GM18508 (cell line): ENCODE measurements around the gene ANK3.
A peak's percentile ranks its signal among the peaks of the same experiment; 100 is the strongest.

Source experiments
- ATAC-seq: cut with Tn5 transposase; IDR thresholded peaks from one replicate; pipeline ENCODE4 v1.9.1; 2021; ENCODE audit warnings: moderate number of reproducible peaks; ENCODE audit not compliant: insufficient read depth, unreplicated experiment

The ANK3 gene

DNA sequence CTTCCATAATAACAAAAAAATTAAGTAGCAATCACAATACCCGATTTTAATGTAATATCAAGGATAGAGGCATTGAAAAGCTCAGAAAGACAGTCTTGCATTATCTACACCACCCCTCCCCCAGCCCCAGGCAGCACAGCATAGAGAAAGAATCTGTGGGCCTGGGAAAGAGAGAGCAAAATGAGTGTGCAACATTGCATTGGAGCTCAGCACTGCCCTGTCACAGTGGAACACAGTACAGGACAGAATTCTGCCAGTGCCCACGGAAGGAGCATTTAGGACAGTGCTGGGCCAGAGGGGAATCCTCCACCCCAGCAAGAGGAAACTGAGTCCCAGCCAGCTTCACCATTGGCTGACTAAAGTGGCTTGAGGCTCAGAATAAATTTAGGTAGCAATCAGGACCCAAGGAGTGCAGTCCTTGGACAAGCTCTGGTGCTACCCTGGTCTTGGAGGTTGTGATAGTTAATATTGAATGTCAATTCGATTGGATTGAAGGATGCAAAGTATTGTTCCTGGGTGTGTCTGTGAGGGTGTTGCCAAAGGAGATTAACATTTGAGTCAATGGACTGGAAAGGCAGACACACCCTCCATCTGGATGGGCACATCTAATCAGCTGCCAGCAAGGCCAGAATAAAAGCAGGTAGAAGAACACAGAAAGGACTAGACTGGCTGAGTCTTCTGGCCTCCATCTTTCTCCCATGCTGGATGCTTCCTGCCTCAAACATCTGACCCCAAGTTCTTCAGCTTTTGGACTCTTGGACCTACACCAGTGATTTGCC, 234.4 kb downstream of the ANK3 start:
- no peak for ATAC-seq

DNA sequence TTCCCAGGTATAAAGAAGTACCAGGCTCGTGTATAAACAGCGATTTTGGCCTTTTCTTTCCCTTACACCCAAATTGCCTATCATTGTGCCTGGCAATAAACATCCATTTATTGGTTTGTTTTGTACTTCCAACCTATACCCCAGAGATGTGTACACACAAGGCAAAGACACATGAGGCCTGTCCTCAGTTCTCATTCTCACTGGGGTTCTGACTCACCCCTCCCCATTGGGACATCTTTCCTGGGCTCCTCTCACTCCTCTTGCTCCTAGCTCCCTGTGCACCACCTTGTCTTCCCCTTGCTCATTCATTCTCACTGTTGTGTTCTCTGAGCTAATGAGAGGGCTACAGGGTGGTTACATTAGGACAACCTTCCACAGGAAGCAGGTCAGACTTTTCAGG, 240.7 kb downstream of the ANK3 start:
- ATAC-seq: no peak

DNA sequence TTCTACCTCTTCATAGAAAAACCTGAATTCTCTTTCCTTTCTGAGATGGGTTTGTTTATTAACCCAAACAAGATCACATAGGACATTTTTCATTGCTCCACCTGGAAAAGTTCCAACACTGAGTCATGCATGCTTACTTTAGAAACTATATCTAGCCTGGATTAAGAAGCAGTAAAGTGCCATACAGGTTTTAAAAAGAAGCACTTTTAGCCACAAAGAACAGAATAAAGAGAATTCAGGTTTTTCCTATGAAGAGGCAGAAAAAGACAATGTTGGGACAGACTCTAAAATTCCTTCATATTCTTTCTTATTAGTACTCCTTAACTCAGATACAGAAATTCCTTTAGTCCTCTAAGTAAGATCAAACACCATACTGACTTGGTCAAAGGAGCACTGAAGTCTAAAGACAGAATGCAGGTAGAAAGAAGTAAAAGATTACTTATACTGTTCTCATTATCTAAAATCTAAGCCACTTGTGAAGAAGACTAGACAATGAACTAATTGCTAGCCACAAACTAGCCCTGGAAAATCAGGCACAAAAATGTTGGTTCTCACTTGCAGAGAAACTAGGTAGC, 241.3 kb downstream of the ANK3 start:
- no peak for ATAC-seq

DNA sequence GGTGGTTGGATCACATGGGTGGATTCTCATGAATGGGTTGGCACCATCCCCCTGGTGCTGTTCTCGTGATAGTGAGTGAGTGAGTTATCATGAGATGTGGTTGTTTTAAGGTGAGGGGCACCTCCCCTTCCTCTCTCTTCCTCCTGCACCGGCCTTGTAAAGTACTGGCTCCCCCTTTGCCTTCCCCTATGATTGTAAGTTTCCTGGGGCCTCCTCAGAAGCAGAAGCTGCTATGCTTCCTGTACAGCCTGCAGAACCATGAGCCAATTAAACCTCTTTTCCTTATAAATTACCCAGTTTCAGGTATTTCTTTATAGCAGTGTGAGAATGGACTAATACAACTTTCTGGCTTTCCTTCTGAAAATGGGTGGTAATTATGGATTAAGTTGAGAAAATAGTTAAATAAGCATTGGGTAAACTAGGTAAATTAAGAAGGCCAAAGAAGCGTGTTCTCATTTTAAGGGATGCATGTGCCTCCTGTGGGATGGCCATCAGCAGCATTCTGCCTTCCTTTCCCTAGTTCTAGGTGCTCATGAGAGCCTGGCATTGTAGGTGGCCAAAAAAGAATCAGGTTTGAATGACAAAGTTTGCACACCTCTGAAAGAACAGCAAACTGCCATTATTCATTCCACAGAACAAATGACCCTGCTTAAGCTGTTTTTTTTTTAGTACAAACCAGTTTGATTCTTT, 242.0 kb downstream of the ANK3 start:
- ATAC-seq: no peak

DNA sequence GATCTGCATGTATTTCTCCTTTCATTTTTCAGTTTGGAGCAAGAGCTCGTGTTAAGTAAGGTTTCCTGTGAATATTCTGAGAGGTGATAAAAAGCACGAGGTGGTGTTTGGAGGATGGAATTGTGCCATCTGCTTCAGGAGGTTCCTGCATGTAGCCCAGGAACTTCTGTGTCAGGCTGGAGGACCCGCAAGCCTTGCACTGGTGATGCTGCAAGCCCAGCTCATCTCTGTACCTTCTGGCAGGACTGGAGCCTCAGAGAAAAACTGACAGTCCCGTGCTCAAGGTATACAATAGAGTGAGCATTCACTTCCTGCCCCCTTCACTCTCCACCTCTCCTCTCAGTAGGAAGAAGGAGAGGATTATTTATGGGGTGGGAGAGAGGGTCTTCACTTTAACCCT, 242.7 kb downstream of the ANK3 start:
- ATAC-seq: no peak

DNA sequence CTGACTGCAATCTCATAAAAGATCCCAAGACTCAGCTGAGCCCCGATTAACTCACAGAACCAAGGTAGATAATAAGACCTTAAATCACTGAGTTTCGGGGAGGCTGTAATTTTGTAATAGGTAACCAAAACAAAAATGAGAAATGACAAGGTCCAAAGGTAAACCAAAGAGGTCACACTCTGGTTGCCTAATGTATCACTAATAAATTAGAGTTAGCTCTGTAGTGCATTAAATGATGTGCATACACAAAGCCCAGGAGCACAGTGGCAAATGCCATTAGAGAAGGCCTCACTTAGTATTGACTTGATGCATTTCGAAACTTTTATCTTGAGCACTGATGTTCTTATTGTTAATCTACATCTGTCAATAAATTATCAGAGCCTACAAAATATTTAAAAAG, 245.6 kb downstream of the ANK3 start:
- ATAC-seq: no peak

DNA sequence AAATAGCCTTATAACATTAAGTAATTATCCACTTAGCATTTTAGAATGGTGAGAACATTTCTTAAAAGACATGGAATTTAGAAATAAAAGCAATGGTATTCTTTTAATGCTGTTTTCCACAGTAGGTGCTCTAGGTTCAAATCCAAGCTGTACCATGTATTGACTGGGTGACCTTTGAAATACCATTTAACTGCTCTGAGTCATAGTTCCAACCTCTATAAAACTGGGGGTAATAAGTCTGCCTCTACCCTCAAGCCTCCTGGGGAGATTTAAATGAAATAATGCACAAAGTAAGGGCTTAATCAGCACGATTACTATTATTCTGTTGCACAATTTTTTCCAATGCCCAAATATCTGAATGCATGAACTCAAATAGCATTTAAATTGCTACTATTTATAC, 246.9 kb downstream of the ANK3 start:
- no peak for ATAC-seq

DNA sequence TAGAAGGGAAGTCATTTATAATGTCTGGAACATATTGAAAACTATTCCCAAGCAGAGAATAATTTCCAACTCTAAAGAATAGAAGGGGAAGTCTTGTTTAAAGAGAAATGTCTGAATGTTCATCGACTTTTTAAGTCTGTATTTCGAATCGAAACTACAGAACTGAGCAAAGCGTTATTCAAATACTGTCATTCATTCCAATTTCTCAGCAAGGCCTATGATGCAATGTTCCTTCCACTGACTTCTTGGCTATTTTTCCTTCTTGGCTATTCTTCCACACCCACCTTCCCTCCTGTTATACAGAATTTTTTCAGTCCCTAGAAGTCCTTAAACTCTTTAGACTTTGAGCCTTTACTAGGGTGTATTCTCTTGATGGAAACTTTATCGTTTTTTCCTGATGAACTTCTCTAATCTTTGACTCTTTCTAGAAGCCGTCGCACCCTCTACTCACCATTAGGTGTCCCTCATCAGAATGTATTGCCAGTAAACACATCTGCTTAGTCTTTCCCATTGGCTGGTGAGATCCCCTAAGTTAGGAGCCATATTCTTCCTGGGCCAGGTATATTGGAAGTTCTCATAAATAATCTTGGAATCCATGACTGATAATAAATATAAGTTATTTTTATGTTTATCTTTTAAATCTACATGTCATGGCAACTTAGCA, 247.6 kb downstream of the ANK3 start:
- no peak for ATAC-seq

DNA sequence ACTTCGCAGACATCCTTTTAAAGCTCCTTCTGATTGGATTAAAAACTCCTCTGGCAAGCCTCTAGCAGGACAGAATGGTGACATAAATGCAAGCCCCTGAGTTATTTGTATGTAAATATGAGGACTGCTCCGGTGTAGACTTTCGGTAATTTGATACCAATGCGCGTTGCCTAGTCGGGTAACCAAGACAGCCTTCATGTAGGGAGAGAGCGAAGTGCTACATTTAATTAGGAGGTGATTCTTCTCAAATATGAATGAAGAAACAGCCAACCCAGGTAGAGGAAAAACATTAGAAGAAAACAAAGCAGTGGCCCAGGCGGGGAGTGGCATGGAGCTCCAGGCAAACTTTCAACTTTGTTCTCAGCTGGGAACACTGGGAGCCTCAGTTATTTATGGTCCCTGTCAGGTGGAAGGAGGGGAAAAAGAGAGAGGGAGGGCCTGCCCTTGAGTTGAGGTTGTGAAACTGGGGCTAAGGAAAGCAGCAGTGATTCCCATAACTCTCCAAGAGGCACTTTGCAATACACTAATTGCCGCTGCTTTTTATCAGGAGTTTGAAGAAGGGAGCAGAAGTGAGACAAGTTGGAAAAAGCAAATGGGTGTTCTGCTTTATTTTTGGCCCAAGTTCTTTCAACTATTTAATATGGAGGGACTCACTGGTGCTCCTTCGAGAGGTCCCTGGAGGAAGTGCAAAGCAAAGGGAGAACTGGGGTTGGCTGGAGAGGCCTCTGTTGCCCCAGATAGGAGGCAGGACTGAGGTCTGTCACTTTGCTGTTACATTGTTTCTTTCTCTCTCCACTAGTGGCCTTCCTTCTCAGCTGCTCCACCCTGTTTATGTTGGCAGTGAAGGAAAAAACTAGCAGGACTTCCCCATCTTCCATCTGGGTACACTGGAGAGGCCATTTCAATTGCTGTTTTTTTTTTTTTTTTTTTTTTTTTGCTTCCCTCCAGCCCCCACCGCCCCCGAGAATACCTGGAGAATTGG, 248.7 kb downstream of the ANK3 start:
- ATAC-seq: no peak

DNA sequence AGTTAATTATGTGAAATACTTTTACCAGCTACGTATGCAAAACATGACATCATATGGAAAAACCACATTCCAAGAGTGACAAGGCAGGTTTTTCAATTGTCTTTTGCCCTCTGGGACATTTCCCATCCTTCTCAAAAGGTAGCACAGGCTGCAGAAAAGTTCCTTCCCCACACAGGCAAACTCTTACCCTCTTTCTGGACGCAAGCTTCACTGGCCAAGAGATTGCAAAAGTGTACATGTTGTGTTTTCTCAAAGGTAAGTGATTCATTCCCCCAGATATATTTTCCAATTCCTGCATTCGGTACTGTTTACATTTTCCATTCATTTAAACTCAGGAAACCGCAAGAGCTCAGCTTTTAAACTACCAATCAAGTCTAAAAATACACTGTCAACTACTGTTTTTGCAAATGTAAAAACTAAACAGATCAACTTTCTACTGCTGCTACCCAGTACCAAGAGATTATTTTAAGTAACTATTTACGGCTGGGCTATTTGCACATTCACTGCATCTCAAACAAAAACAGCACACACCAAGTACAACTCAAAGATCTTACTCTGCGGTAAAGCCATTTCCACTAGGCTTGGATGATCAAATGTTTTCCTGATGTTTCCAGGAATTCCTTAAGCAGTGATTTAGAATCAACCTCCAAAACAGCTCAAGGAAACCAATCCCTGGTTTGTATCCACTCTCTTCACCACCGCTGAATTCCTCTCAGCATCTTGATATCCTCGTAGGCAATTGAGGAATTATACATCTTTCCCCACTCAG, 249.7 kb downstream of the ANK3 start:
- ATAC-seq: no peak

DNA sequence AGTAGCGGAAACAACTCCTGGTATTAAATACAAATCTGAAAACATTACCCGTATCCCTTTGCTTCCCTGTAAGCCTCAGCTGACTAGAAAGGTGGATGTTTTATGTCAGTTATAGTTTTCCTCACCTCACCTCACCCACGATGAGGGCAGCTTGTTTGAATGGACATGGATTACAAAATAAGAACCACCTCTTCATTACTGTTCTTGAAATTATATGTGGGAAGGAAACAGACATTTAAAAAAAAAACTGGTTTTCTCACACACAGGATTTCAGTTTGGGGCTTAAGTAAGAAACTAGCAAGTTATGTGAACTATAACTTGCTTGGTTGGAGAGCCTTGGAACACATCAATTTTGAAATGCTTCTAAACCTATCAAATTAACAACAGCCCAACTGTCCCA, 250.4 kb downstream of the ANK3 start:
- no peak for ATAC-seq

DNA sequence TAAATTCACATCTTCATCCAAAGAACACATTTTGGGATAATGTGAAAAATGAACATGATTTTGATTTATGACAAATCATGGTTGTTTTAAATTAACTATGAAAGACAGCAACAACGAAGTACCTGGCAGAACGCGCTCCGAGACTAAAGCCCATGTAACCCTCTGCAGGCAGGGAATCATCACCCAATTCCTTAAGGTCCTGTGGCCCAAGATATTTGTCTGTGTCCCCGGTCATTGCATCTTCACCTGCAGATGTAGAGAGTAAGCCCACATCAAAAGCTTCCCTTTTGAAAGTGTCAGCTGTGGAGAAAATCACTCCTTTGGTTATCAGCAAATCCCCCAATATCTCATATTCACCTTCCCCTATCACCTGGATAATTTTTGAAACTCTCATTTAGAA, 250.8 kb downstream of the ANK3 start:
- ATAC-seq: no peak

DNA sequence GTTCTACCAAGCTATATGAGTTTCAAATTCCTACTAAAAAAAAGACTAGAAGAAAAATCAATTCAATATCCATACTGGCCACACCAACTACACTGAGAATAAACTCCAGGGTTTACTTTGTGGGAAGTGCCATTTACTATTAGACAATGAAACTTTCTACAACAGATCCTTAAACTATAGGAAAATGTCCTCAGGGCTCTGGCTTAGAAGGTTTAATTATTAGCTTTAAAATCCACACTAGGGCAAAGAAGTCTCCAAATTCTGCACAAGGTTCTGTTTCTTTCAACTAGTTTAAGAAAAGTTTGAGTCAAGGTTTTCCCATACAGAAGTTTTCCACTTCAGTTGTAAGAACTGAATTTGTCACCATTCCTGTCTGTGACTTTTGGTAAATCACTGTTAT, 251.6 kb downstream of the ANK3 start:
- no peak for ATAC-seq

DNA sequence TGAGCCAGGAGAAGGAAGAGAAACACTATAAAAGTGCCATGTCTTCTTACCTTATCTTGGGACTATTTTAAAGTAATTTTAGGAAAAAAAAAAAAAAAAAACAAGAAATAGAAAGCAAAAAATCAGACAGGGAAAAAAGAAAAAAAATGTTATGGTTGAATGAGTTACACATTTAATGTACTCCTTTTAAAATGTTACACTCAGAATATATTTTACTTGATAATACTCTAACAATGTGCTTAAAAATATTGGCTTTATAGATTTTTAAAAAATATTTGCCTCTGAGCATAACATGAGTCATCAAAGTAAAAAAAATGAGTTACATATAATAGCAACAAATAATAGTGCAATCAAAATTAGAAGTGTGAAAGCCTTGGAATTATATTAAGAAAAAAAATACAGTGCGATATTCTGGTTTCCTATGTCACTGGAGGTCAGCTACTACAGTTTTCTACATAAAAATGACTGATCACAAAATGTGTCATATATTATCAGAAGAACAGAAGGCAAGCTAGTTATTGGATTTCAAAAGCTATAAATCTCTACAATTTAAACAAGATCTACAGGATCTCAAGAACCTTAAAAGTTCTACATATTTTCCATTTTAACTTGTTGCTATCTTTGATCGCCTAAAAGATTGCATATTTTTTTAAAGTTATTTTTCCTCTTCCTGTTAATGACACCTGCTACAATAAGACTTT, 252.2 kb downstream of the ANK3 start:
- ATAC-seq: no peak

DNA sequence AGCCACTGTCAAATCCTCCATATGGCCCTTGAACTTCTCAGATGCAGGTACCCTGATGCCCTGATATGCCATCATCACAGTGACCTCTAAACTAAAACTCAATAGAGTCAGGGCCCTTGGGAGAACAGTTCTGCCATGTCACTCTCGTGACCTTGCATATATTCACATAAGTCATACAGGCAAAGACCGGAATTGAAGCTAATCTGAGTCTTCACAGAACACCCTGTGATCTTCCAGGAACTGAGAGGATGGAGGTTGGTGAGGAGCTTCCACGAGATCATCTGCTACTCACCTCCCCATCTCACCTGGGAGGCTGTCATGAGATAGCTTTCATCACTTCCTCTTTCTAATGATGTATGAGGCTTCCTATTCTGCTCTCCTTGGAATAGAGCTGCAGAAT, 254.7 kb downstream of the ANK3 start:
- ATAC-seq: peak; percentile 41

DNA sequence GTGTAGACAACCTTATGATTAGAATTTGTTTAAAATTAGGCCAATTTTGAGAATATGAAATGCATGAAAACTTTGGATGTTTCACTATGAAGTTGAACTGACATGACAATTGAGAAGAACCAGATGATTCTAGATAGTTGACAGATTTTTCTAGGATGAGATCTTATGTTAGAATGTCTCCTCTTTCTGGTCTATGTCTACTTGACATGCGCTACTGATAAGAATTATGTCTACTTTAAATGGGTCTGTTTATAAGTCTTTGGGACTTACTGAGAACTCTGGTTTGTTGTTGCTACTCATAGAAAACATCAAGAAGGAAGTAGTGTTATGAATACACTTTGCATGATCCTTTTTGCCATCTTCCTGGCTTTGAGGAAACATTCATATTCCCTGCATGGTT, 255.1 kb downstream of the ANK3 start:
- no peak for ATAC-seq

DNA sequence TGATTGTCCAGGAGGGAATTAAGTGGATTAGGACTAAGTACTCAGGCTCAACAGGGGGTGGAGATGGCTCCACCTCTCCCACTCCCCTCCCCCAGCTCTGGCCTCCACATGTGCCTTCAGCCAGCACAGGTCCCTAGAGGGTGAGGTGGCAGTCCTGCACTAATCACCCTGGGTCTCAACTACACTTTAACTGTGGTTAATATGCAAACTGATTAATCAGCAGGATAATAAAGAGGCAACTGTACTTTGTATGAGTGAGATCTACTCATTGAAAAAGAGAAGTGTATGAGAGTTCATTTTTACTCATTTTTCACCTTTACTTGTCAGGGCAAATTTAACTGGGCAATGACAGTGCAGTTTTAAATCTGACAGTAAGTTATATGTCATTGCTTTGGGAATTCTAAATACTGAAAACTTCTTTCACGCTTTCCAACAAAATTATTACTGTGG, 259.5 kb downstream of the ANK3 start:
- ATAC-seq: no peak

DNA sequence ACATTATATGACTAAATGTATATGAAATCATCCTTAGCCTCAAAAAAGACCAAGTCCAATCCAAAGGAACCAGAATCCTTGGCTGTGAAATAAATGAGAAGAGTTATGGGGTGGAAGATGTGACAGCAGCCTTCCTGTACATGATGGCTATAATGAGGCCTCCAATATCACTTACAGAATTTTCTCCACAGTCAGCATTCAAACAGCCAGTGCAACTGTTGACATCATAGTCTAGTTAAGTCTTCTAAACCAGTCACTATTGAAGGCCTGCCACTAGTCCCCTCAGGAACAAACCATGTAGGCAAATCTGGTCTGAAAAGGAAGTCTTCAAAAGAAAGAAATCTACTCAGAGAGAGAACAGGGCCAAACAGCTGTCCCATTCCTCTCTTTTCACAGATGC, 263.8 kb downstream of the ANK3 start:
- no peak for ATAC-seq

DNA sequence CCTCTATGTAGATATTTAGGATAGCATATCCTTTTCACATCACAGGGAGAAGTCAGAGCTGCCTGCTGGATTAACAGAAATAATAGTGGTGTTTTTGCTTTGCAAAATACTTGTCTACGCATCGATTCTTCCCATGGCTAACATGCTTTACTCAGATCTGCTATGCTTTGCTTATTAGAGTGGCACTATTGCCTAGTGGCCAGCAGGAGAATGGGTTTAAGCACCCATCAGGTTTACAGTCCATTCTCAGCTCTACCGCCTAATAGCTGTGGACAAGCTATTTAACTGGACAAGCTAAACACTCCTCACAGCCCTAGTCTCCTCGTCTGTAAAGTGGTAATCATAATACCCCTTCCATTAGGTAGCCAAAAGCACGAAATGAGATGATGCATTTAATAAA, 265.1 kb downstream of the ANK3 start:
- ATAC-seq: no peak
